ENCODE measurements around the gene KRTAP10-12.

- no peak for TF ChIP-seq POLR2AphosphoS5 (IDR thresholded peaks at IDR 0.05)
- no peak for TF ChIP-seq CTCF (IDR thresholded peaks at IDR 0.05 in 8 of 11, conservative IDR thresholded peaks at IDR 0.05 in 3 of 11)
Measured at GRCh38 chr21:44684077-44684476, 12.9 kb upstream of the KRTAP10-12 start.

Measured in spleen (tissue), 7 donors.